Measurements from ENCODE around the gene TBCD.

DNA sequence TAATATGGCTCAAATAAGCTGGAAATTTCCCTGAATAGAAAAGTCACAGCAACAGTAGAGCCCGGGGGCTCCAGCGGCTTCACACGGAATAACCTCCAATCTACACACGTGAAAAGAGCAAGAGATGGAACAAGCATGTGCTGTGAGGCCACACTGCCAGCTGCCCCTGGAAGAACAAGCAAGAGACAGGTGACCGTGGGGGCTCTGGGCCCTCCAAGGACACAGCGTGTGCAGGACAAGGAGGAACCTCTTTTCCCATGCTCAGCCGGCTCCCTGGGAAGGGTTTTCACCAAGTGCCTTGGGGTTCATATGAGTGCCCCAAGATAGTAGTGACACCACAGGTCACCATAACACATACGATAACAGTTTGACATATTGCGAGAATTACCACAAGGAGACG lies 198.1 kb downstream of the TBCD start:
- TF ChIP-seq, protein P1, sequence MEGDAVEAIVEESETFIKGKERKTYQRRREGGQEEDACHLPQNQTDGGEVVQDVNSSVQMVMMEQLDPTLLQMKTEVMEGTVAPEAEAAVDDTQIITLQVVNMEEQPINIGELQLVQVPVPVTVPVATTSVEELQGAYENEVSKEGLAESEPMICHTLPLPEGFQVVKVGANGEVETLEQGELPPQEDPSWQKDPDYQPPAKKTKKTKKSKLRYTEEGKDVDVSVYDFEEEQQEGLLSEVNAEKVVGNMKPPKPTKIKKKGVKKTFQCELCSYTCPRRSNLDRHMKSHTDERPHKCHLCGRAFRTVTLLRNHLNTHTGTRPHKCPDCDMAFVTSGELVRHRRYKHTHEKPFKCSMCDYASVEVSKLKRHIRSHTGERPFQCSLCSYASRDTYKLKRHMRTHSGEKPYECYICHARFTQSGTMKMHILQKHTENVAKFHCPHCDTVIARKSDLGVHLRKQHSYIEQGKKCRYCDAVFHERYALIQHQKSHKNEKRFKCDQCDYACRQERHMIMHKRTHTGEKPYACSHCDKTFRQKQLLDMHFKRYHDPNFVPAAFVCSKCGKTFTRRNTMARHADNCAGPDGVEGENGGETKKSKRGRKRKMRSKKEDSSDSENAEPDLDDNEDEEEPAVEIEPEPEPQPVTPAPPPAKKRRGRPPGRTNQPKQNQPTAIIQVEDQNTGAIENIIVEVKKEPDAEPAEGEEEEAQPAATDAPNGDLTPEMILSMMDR (IDR thresholded peaks at IDR 0.05) = no peak
- TF ChIP-seq EP300 (IDR thresholded peaks at IDR 0.05) = no peak
- TF ChIP-seq POLR2AphosphoS5 (IDR thresholded peaks at IDR 0.05) = no peak
